ENCODE data around the gene MYO3B. TPM values are rescaled to one million over a fixed set of nuclear protein-coding genes. Genes with fewer than 3 reads are reported as not detected.

The MYO3B gene
- total and polyA plus RNA-seq, 2 donors from 2014 or later, result 3.5 to 6.4 TPM

GRCh38 chr2:170313992-170314348 is 136.0 kb downstream of the MYO3B start:
- Histone ChIP-seq H3K9ac (ENCODE audit: low read length in 3 of 3) (no peak overlapping the region), H3K4me3 (ENCODE audit: low read length in 3 of 3) (no peak overlapping the region), H3K36me3 (ENCODE audit: control insufficient read depth in 2 of 3, insufficient read depth in 3 of 3, low read length in 3 of 3) (no peaks in the 10 kb centered on the region), H3K9me3 (ENCODE audit: control insufficient read depth in 2 of 3, insufficient read depth in 1 of 3, low read length in 3 of 3) (peaks cover 0 to 3% (median 0%) of the 10 kb centered on the region in 3 donors), H3K27ac (ENCODE audit: low read depth in 2 of 2, low read length in 2 of 2) (no peak overlapping the region), H3K27me3 (ENCODE audit: control insufficient read depth, insufficient read depth, low read length) (no peaks in the 10 kb centered on the region), H3K4me1 (ENCODE audit: control insufficient read depth in 2 of 3, insufficient read depth in 2 of 3, low read depth in 1 of 3, low read length in 3 of 3) (no peaks in the 10 kb centered on the region)
- intact Hi-C loops (cut with DNase I), result no loop called here
- no peak for TF ChIP-seq CTCF (IDR thresholded peaks at IDR 0.05; ENCODE audit: borderline replicate concordance, extremely low read depth, insufficient read depth)
- no peak for FAIRE-seq
- no peak for DNase-seq

- FAIRE-seq (no peak), DNase-seq (no peak)
- Histone ChIP-seq H3K27ac (ENCODE audit: low read depth in 2 of 2, low read length in 2 of 2) (no peak overlapping the region), H3K4me3 (ENCODE audit: low read length in 3 of 3) (no peak overlapping the region), H3K9ac (ENCODE audit: low read length in 3 of 3) (no peak overlapping the region), H3K9me3 (ENCODE audit: control insufficient read depth in 2 of 3, insufficient read depth in 1 of 3, low read length in 3 of 3) (peaks cover 0 to 4% (median 0%) of the 10 kb centered on the region in 3 donors), H3K4me1 (ENCODE audit: control insufficient read depth in 2 of 3, insufficient read depth in 2 of 3, low read depth in 1 of 3, low read length in 3 of 3) (no peaks in the 10 kb centered on the region), H3K27me3 (ENCODE audit: control insufficient read depth, insufficient read depth, low read length) (no peaks in the 10 kb centered on the region), H3K36me3 (ENCODE audit: control insufficient read depth in 2 of 3, insufficient read depth in 3 of 3, low read length in 3 of 3) (no peaks in the 10 kb centered on the region)
- intact Hi-C loops (cut with DNase I), result no loop called here
- no peak for TF ChIP-seq CTCF (IDR thresholded peaks at IDR 0.05; ENCODE audit: borderline replicate concordance, extremely low read depth, insufficient read depth)
Measured at GRCh38 chr2:170314744-170315447, 136.9 kb downstream of the MYO3B start.

- Histone ChIP-seq H3K27ac (ENCODE audit: low read depth in 2 of 2, low read length in 2 of 2) (no peak overlapping the region), H3K9me3 (ENCODE audit: control insufficient read depth in 2 of 3, insufficient read depth in 1 of 3, low read length in 3 of 3) (peaks cover 0 to 9% (median 0%) of the 10 kb centered on the region in 3 donors), H3K4me1 (ENCODE audit: control insufficient read depth in 2 of 3, insufficient read depth in 2 of 3, low read depth in 1 of 3, low read length in 3 of 3) (no peaks in the 10 kb centered on the region), H3K9ac (ENCODE audit: low read length in 3 of 3) (no peak overlapping the region), H3K4me3 (ENCODE audit: low read length in 3 of 3) (no peak overlapping the region), H3K36me3 (ENCODE audit: control insufficient read depth in 2 of 3, insufficient read depth in 3 of 3, low read length in 3 of 3) (no peaks in the 10 kb centered on the region), H3K27me3 (ENCODE audit: control insufficient read depth, insufficient read depth, low read length) (no peaks in the 10 kb centered on the region)
- DNase-seq, result no peak
- intact Hi-C loops (cut with DNase I), result no loop called here
- no peak for FAIRE-seq
- TF ChIP-seq CTCF (IDR thresholded peaks at IDR 0.05; ENCODE audit: borderline replicate concordance, extremely low read depth, insufficient read depth), result no peak
Measured at GRCh38 chr2:170320948-170321347, 143.0 kb downstream of the MYO3B start.

DNA sequence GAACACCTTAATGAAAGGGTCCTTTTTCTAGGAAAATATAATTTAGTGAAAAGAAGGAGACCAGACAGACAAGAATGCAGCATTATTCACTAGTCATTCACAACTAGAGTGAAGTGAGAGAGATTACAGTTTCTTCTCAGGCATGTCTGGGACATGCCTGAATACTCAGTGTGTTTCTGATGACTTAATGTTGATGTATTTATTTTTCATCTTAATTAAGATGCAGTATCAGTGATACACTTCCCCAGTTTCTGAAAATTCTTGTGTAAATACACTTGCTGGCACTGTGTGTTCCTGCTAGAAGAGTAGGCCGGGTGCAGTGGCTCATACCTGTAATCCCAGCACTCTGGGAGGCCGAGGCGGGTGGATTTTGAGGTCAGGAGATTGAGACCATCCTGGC is 143.6 kb downstream of the MYO3B start:
- no peaks in the 10 kb centered on the region for H3K27me3 ChIP-seq (ENCODE audit: control insufficient read depth, insufficient read depth, low read length)
- intact Hi-C loops (cut with DNase I), result no loop called here
- no peaks in the 10 kb centered on the region for H3K4me1 ChIP-seq (ENCODE audit: control insufficient read depth in 2 of 3, insufficient read depth in 2 of 3, low read depth in 1 of 3, low read length in 3 of 3)
- no peak overlapping the region for H3K27ac ChIP-seq (ENCODE audit: low read depth in 2 of 2, low read length in 2 of 2)
- DNase-seq (no peak), FAIRE-seq (no peak)
- no peak overlapping the region for H3K9ac ChIP-seq (ENCODE audit: low read length in 3 of 3)
- H3K9me3 ChIP-seq (ENCODE audit: control insufficient read depth in 2 of 3, insufficient read depth in 1 of 3, low read length in 3 of 3), result peaks cover 0 to 9% (median 0%) of the 10 kb centered on the region in 3 donors
- no peak overlapping the region for H3K4me3 ChIP-seq (ENCODE audit: low read length in 3 of 3)
- no peaks in the 10 kb centered on the region for H3K36me3 ChIP-seq (ENCODE audit: control insufficient read depth in 2 of 3, insufficient read depth in 3 of 3, low read length in 3 of 3)
- no peak for TF ChIP-seq CTCF (IDR thresholded peaks at IDR 0.05; ENCODE audit: borderline replicate concordance, extremely low read depth, insufficient read depth)
